Body of pancreas (tissue), 4 donors: ENCODE results near the gene AKAP6.

ENCODE experiments used
- POLR2A ChIP-seq, 3 donors: fragments of 450-650 bp; IDR thresholded peaks; one replicate each; pipeline ENCODE4 v1.6.1; 2016; ENCODE audit warnings: antibody characterized with exemption in 3 of 3, mild to moderate bottlenecking in 2 of 3
- TF ChIP-seq, protein P1 (sequence below), 7 experiments: fragments of 450-650 bp in 4 of 7; fragments of 200-600 bp in 3 of 7; sonication (generic) in 3 of 7; IDR thresholded peaks; one replicate each; pipeline ENCODE4 v1.5.1; 2016 to 2019; ENCODE audit warnings: antibody characterized with exemption in 7 of 7

DNA sequence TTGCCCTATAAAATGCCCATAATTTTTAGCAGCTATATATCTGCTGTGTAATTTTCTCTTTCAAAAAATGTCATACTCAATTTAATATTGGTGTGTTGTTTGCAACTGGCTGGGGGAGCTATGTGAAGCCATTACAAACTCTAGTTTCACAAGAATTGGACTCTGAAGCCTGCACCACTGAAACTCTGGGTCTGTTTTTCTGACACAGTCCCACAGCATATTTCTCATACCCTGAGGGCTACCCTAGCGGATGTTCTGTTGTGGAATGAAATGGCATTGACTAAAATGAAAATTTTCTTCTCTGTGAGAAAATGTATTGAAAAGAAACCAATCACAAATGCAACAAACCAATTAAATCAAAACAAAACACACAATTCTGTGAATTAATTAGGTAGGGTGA, 325.0 kb downstream of the AKAP6 start:
- TF ChIP-seq, protein P1, sequence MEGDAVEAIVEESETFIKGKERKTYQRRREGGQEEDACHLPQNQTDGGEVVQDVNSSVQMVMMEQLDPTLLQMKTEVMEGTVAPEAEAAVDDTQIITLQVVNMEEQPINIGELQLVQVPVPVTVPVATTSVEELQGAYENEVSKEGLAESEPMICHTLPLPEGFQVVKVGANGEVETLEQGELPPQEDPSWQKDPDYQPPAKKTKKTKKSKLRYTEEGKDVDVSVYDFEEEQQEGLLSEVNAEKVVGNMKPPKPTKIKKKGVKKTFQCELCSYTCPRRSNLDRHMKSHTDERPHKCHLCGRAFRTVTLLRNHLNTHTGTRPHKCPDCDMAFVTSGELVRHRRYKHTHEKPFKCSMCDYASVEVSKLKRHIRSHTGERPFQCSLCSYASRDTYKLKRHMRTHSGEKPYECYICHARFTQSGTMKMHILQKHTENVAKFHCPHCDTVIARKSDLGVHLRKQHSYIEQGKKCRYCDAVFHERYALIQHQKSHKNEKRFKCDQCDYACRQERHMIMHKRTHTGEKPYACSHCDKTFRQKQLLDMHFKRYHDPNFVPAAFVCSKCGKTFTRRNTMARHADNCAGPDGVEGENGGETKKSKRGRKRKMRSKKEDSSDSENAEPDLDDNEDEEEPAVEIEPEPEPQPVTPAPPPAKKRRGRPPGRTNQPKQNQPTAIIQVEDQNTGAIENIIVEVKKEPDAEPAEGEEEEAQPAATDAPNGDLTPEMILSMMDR (IDR thresholded peaks at IDR 0.05) = no peak
- no peak for TF ChIP-seq POLR2A (IDR thresholded peaks at IDR 0.05)
